ENCODE data around the gene IFNA8. TPM values are rescaled to one million over a fixed set of nuclear protein-coding genes. Genes with fewer than 3 reads are reported as not detected.

Gene IFNA8
- total and polyA plus RNA-seq, 2 of the 8 experiments (the other 6 are each of a cell fraction or from before 2014, with no cell fraction given): not detected

DNA sequence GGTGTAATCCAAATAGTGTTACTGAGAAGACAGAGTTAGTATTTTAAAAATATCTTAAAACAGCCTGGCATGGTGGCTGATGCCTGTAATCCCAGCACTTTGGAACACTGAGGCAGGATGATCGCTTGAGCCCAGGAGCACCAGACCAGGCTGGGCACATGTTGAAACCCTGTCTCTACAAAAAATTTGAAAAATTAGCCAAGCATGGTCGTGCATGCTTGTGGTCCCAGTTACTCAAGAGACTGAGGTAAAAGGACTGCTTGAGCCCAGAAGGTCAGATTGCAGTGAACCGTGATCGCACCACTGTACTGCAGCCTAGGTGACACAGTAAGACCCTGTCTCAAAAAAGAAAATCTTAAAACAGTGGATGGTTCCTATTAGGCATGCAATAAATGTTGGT, 43.8 kb downstream of the IFNA8 start:
- Histone ChIP-seq H3K4me2 (ENCODE audit: insufficient read depth in 1 of 2, low read depth in 2 of 2, low read length in 2 of 2) (no peak overlapping the region), H3K23ac (ENCODE audit: insufficient read length) (no peak overlapping the region), H2BK15ac (ENCODE audit: low read length) (no peak overlapping the region), H3K23me2 (ENCODE audit: low read depth, low read length) (no peaks in the 10 kb centered on the region), H3K79me2 (ENCODE audit: control insufficient read depth in 1 of 2, insufficient read depth in 2 of 2, low read length in 2 of 2) (no peaks in the 10 kb centered on the region), H3K4me3 (ENCODE audit: extremely low read depth in 1 of 4, insufficient read depth in 2 of 4, low read depth in 3 of 4, low read length in 4 of 4) (no peak overlapping the region), H4K20me1 (replicated peaks in 1 of 2; ENCODE audit: control insufficient read depth in 1 of 2, insufficient read depth in 2 of 2, low read length in 2 of 2) (no peaks in the 10 kb centered on the region), H3K18ac (ENCODE audit: extremely low read depth, low read length) (no peak overlapping the region), H4K91ac (replicated peaks; ENCODE audit: insufficient read length, low read length) (no peak overlapping the region), H4K5ac (ENCODE audit: insufficient read length, low read depth, low read length) (no peak overlapping the region), H4K8ac (ENCODE audit: extremely low read depth, insufficient read depth, low read length) (no peak overlapping the region), H3K27me3 (replicated peaks in 1 of 4; ENCODE audit: control insufficient read depth in 3 of 4, extremely low read depth in 1 of 4, insufficient read depth in 3 of 4, low read length in 3 of 4) (no peaks in the 10 kb centered on the region), H2AK5ac (ENCODE audit: low read depth, low read length) (no peak overlapping the region), H2AFZ (ENCODE audit: low read length) (no peak overlapping the region), H3K56ac (replicated peaks; ENCODE audit: insufficient read length, low read depth, low read length) (no peak overlapping the region), H3K27ac (ENCODE audit: low read depth, low read length) (no peak overlapping the region), H3K14ac (ENCODE audit: insufficient read length) (no peak overlapping the region), H3K36me3 (ENCODE audit: control insufficient read depth in 2 of 4, insufficient read depth in 4 of 4, low read length in 3 of 4) (no peaks in the 10 kb centered on the region), H2BK12ac (ENCODE audit: low read depth, low read length) (no peak overlapping the region), H3K4me1 (replicated peaks in 1 of 4; ENCODE audit: control insufficient read depth in 3 of 4, insufficient read depth in 4 of 4, low read length in 3 of 4) (no peaks in the 10 kb centered on the region), H3K9ac (replicated peaks in 1 of 4; ENCODE audit: extremely low read depth in 1 of 4, low read depth in 3 of 4, low read length in 3 of 4) (no peak overlapping the region), H3K4ac (replicated peaks; ENCODE audit: insufficient read length, low read depth, low read length) (no peak overlapping the region), H2BK120ac (replicated peaks; ENCODE audit: low read depth, low read length) (no peak overlapping the region), H2BK20ac (ENCODE audit: low read length) (no peak overlapping the region), H3K79me1 (ENCODE audit: low read depth, low read length) (no peaks in the 10 kb centered on the region), H2BK5ac (ENCODE audit: low read depth, low read length) (no peak overlapping the region), H3K9me3 (ENCODE audit: insufficient read depth in 2 of 2, low read depth in 1 of 2, low read length in 1 of 2) (no peaks in the 10 kb centered on the region)
- POLR2A ChIA-PET (ENCODE audit: partially characterized antibody): no interaction called here
- DNase-seq (ENCODE audit: low read depth in 1 of 2, low spot score in 2 of 2) (no peak), FAIRE-seq (no peak)
- CTCF ChIA-PET (ENCODE audit: partially characterized antibody): interaction anchor here (0.8 to 4.5 kb wide), 8 partner anchors 19 to 359 kb away, joined by 3 to 36 read pairs (median 8); no protein-coding TSS in a partner anchor
- 92% methylated on average over 4 of the region's 4 CpGs; no CpG with 5 or more reads in 1 of the 2 experiments for WGBS, 2 experiments (ENCODE audit: extremely low coverage in 1 of 2, insufficient coverage in 1 of 2, insufficient read length in 1 of 2, insufficient replicate concordance in 2 of 2, low coverage in 1 of 2, low lambda C conversion rate in 2 of 2, missing lambda C conversion rate in 1 of 2)
- TF ChIP-seq ASH2L (IDR thresholded peaks at IDR 0.05; ENCODE audit: low read length) (no peak), YY1 (IDR thresholded peaks at IDR 0.05; ENCODE audit: low read depth, low read length) (no peak), KDM5A (IDR thresholded peaks at IDR 0.05; ENCODE audit: low read length) (no peak), NRF1 (IDR thresholded peaks at IDR 0.05; ENCODE audit: low read depth, low read length) (no peak), SP4 (IDR thresholded peaks at IDR 0.05; ENCODE audit: low read length) (no peak), KDM4A (IDR thresholded peaks at IDR 0.05; ENCODE audit: low read depth, low read length, severe bottlenecking) (no peak), POU5F1 (IDR thresholded peaks at IDR 0.05; ENCODE audit: low read depth, low read length) (no peak), USF2 (IDR thresholded peaks at IDR 0.05; ENCODE audit: low read length) (no peak), GABPA (IDR thresholded peaks at IDR 0.05; ENCODE audit: borderline replicate concordance, insufficient read depth, low read length) (no peak), RAD21 (IDR thresholded peaks at IDR 0.05 in 1 of 2, conservative IDR thresholded peaks at IDR 0.05 in 1 of 2; ENCODE audit: low read depth in 2 of 2, low read length in 2 of 2) (no peak), JUN (IDR thresholded peaks at IDR 0.05; ENCODE audit: low read depth, low read length) (no peak)
- TF ChIP-seq, protein P1, sequence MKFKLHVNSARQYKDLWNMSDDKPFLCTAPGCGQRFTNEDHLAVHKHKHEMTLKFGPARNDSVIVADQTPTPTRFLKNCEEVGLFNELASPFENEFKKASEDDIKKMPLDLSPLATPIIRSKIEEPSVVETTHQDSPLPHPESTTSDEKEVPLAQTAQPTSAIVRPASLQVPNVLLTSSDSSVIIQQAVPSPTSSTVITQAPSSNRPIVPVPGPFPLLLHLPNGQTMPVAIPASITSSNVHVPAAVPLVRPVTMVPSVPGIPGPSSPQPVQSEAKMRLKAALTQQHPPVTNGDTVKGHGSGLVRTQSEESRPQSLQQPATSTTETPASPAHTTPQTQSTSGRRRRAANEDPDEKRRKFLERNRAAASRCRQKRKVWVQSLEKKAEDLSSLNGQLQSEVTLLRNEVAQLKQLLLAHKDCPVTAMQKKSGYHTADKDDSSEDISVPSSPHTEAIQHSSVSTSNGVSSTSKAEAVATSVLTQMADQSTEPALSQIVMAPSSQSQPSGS (IDR thresholded peaks at IDR 0.05; ENCODE audit: low read length): no peak

All from H1 (cell line).